DND-41 (cell line): ENCODE measurements around the gene EMSY.
"Not testable (repeated sequence)": the region's sequence is repeated elsewhere in the genome, so short reads cannot be mapped to it uniquely, and the experiment has no call there.

Source experiments
- ATAC-seq: fragments of 200-7000 bp; cut with Tn5 transposase; 3 replicates; pipeline ENCODE4 v1.9.1; 2021; ENCODE audit warnings: low read depth; ENCODE audit not compliant: insufficient read depth
- DNase-seq: peaks from one replicate; pipeline ENCODE4 v3.0.0-alpha.2; 2020
- H2AFZ ChIP-seq: 2 replicates; pipeline ENCODE4 v1.6.0; 2012; ENCODE audit warnings: low read depth, low read length
- H3K27ac ChIP-seq: 2 replicates; pipeline ENCODE4 v1.5.1; 2012; ENCODE audit warnings: low read length, inconsistent platforms
- H3K27me3 ChIP-seq: fragments of 200-600 bp; sonication (generic); 2 replicates; pipeline ENCODE4 v1.6.0; 2012; ENCODE audit warnings: low read length, mild to moderate bottlenecking, inconsistent platforms; ENCODE audit not compliant: insufficient read depth, poor library complexity
- H3K36me3 ChIP-seq: 2 replicates; pipeline ENCODE4 v1.5.1; 2012; ENCODE audit warnings: low read length, inconsistent platforms; ENCODE audit not compliant: insufficient read depth
- H3K4me1 ChIP-seq: 2 replicates; pipeline ENCODE4 v1.5.1; 2012; ENCODE audit warnings: mild to moderate bottlenecking, low read length; ENCODE audit not compliant: insufficient read depth
- H3K4me2 ChIP-seq: 2 replicates; pipeline ENCODE4 v1.6.0; 2012; ENCODE audit warnings: mild to moderate bottlenecking, moderate library complexity, low read length, inconsistent platforms; ENCODE audit not compliant: insufficient read depth
- H3K4me3 ChIP-seq, 2 experiments: fragments of 200-600 bp in 1 of 2; shearing (Covaris generic) in 1 of 2; 2 replicates each; pipeline ENCODE4 v1.5.1; 2012 to 2016; ENCODE audit warnings: inconsistent platforms in 2 of 2, low read length in 2 of 2, mild to moderate bottlenecking in 2 of 2, low read depth in 1 of 2, moderate library complexity in 1 of 2
- H3K79me2 ChIP-seq: 2 replicates; pipeline ENCODE4 v1.6.0; 2012; ENCODE audit warnings: low read length, inconsistent platforms; ENCODE audit not compliant: insufficient read depth
- H3K9ac ChIP-seq: 2 replicates; pipeline ENCODE4 v1.6.0; 2012; ENCODE audit warnings: low read depth, mild to moderate bottlenecking, inconsistent platforms, low read length, moderate library complexity
- H3K9me3 ChIP-seq: 2 replicates; pipeline ENCODE4 v1.5.1; 2012; ENCODE audit warnings: low read length, moderate library complexity, mild to moderate bottlenecking, inconsistent platforms; ENCODE audit not compliant: insufficient read depth, severe bottlenecking
- H4K20me1 ChIP-seq: 2 replicates; pipeline ENCODE4 v1.6.0; 2012; ENCODE audit warnings: low read length; ENCODE audit not compliant: insufficient read depth
- CTCF ChIP-seq: IDR thresholded peaks from 2 replicates; pipeline ENCODE4 v1.5.1; 2012; ENCODE audit warnings: borderline replicate concordance, low read length, moderate library complexity, mild to moderate bottlenecking; ENCODE audit not compliant: poor library complexity, severe bottlenecking; ENCODE audit errors: extremely low read depth
- EZH2 ChIP-seq: IDR thresholded peaks from 3 replicates; pipeline ENCODE4 v1.6.1; 2012; ENCODE audit warnings: borderline replicate concordance, low read depth, mild to moderate bottlenecking, moderate library complexity, low read length, inconsistent platforms; ENCODE audit not compliant: severe bottlenecking

EMSY gene

GRCh38 chr11:76566811-76567210, 122.0 kb downstream of the EMSY start:
- H3K9me3 ChIP-seq, result no peaks in the 10 kb centered on the region
- no peaks in the 10 kb centered on the region for H3K79me2 ChIP-seq
- no peak overlapping the region for H3K4me3 ChIP-seq
- H3K4me2 ChIP-seq, result no peak overlapping the region
- no peaks in the 10 kb centered on the region for H3K27me3 ChIP-seq
- no peak for DNase-seq
- ATAC-seq, result peak; percentile 62
- no peak overlapping the region for H3K9ac ChIP-seq
- H3K27ac ChIP-seq, result no peak overlapping the region
- H3K4me1 ChIP-seq, result no peaks in the 10 kb centered on the region
- H2AFZ ChIP-seq, result no peak overlapping the region
- no peaks in the 10 kb centered on the region for H4K20me1 ChIP-seq
- H3K36me3 ChIP-seq, result no peaks in the 10 kb centered on the region
- TF ChIP-seq EZH2 (no peak), CTCF (no peak)

GRCh38 chr11:76567261-76567660, 122.4 kb downstream of the EMSY start:
- Histone ChIP-seq H3K4me3 (no peak overlapping the region), H3K27ac (no peak overlapping the region), H3K9me3 (no peaks in the 10 kb centered on the region), H3K27me3 (no peaks in the 10 kb centered on the region), H3K4me2 (no peak overlapping the region), H4K20me1 (no peaks in the 10 kb centered on the region), H2AFZ (no peak overlapping the region), H3K9ac (no peak overlapping the region), H3K4me1 (no peaks in the 10 kb centered on the region), H3K79me2 (no peaks in the 10 kb centered on the region), H3K36me3 (no peaks in the 10 kb centered on the region)
- TF ChIP-seq EZH2 (no peak), CTCF (no peak)
- DNase-seq (no peak), ATAC-seq (no peak)

GRCh38 chr11:76568139-76568538, 123.3 kb downstream of the EMSY start:
- no peak overlapping the region for H3K4me3 ChIP-seq
- H3K9me3 ChIP-seq, result no peaks in the 10 kb centered on the region
- TF ChIP-seq EZH2, result no peak
- no peak for TF ChIP-seq CTCF
- H3K4me1 ChIP-seq, result no peaks in the 10 kb centered on the region
- no peak overlapping the region for H3K4me2 ChIP-seq
- H3K9ac ChIP-seq, result no peak overlapping the region
- H4K20me1 ChIP-seq, result no peaks in the 10 kb centered on the region
- no peaks in the 10 kb centered on the region for H3K36me3 ChIP-seq
- no peak overlapping the region for H3K27ac ChIP-seq
- H2AFZ ChIP-seq, result no peak overlapping the region
- H3K79me2 ChIP-seq, result no peaks in the 10 kb centered on the region
- no peaks in the 10 kb centered on the region for H3K27me3 ChIP-seq
- DNase-seq (no peak), ATAC-seq (no peak)

- no peaks in the 10 kb centered on the region for H3K79me2 ChIP-seq
- H3K4me3 ChIP-seq, result no peak overlapping the region
- no peaks in the 10 kb centered on the region for H3K36me3 ChIP-seq
- no peak overlapping the region for H2AFZ ChIP-seq
- DNase-seq (no peak), ATAC-seq (no peak)
- no peak overlapping the region for H3K9ac ChIP-seq
- TF ChIP-seq CTCF (no peak), EZH2 (no peak)
- H4K20me1 ChIP-seq, result no peaks in the 10 kb centered on the region
- H3K27ac ChIP-seq, result no peak overlapping the region
- H3K4me2 ChIP-seq, result no peak overlapping the region
- no peaks in the 10 kb centered on the region for H3K4me1 ChIP-seq
- H3K9me3 ChIP-seq, result no peaks in the 10 kb centered on the region
- no peaks in the 10 kb centered on the region for H3K27me3 ChIP-seq
Observed at GRCh38 chr11:76568621-76569020, 123.8 kb downstream of the EMSY start.

- H2AFZ ChIP-seq, H3K27ac ChIP-seq, H3K4me3 ChIP-seq, H3K79me2 ChIP-seq, H3K4me1 ChIP-seq, H4K20me1 ChIP-seq, DNase-seq, H3K4me2 ChIP-seq, H3K9ac ChIP-seq, H3K36me3 ChIP-seq, H3K27me3 ChIP-seq, ATAC-seq, H3K9me3 ChIP-seq: not testable (repeated sequence)
Observed at GRCh38 chr11:76572181-76572875, 127.5 kb downstream of the EMSY start.
